HG03575 (cell line): ENCODE measurements around the gene NLRC5.
"Not testable (repeated sequence)": the region's sequence is repeated elsewhere in the genome, so short reads cannot be mapped to it uniquely, and the experiment has no call there.

Experiments
- ATAC-seq: cut with Tn5 transposase; IDR thresholded peaks from one replicate; pipeline ENCODE4 v1.9.1; 2021; ENCODE audit not compliant: unreplicated experiment, insufficient number of reproducible peaks, low FRiP score; ENCODE audit errors: extremely low read depth

NLRC5 gene

GRCh38 chr16:56977823-56978430 lies 11.4 kb upstream of the NLRC5 start:
- no peak for ATAC-seq

GRCh38 chr16:56980201-56980535 lies 9.2 kb upstream of the NLRC5 start:
- ATAC-seq, result no peak

- no peak for ATAC-seq
Measured at GRCh38 chr16:56980792-56981724, 8.3 kb upstream of the NLRC5 start.

- no peak for ATAC-seq
Measured at GRCh38 chr16:56981729-56982271, 7.6 kb upstream of the NLRC5 start.

GRCh38 chr16:56982695-56983094 lies 6.7 kb upstream of the NLRC5 start:
- no peak for ATAC-seq

- no peak for ATAC-seq
Measured at GRCh38 chr16:56983211-56983751, 6.1 kb upstream of the NLRC5 start.

- no peak for ATAC-seq
Measured at GRCh38 chr16:56984639-56985038, 4.7 kb upstream of the NLRC5 start.

GRCh38 chr16:56985288-56985961 lies 3.9 kb upstream of the NLRC5 start:
- no peak for ATAC-seq

GRCh38 chr16:56985962-56986360 lies 3.4 kb upstream of the NLRC5 start:
- no peak for ATAC-seq

GRCh38 chr16:56986361-56986760 lies 3.0 kb upstream of the NLRC5 start:
- no peak for ATAC-seq

GRCh38 chr16:56986908-56987307 lies 2.4 kb upstream of the NLRC5 start:
- ATAC-seq, result not testable (repeated sequence)

GRCh38 chr16:56987692-56988091 lies 1.7 kb upstream of the NLRC5 start:
- no peak for ATAC-seq

GRCh38 chr16:56988161-56988947 lies 1.0 kb upstream of the NLRC5 start:
- ATAC-seq, result no peak

- no peak for ATAC-seq
Measured at GRCh38 chr16:56989988-56990387, 631 bp downstream of the NLRC5 start.

GRCh38 chr16:56990407-56991286 lies 1.3 kb downstream of the NLRC5 start:
- ATAC-seq, result no peak

GRCh38 chr16:56992431-56992830 lies 3.1 kb downstream of the NLRC5 start:
- not testable (repeated sequence) for ATAC-seq

- no peak for ATAC-seq
Measured at GRCh38 chr16:56993204-56993603, 3.8 kb downstream of the NLRC5 start.

- ATAC-seq, result no peak
Measured at GRCh38 chr16:56994311-56994710, 5.0 kb downstream of the NLRC5 start.
